Measurements from ENCODE around the gene SLC2A2.

SLC2A2 gene

DNA sequence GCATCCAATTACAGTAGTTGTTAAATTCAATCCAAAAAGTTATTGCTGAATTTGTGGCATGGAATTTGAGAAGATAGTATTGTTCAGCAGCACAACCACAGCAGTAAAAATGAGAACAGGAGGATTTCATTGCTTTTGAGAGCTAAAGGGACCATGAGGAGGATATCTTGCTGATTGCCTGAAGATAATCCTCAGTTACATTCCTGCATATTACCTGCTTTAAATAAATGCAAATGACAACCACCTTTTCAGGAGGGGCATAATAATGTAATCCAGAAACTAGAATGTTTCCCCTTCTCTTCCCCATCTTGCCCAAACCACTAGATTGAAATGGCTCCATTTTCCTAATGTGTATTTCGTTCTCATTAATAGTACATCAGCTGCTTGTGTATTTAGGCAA, 35.2 kb upstream of the SLC2A2 start:
- Histone ChIP-seq H3K27ac (ENCODE audit: low read length) (no peak overlapping the region), H3K9ac (ENCODE audit: low read length) (no peak overlapping the region), H2AFZ (ENCODE audit: low read length) (no peak overlapping the region), H3K79me2 (ENCODE audit: low read length) (no peaks in the 10 kb centered on the region), H3K4me1 (ENCODE audit: low read length) (no peaks in the 10 kb centered on the region), H3F3A (ENCODE audit: insufficient read depth, low read length) (no peaks in the 10 kb centered on the region), H3K27me3 (replicated peaks; ENCODE audit: insufficient read depth, low read length) (no peaks in the 10 kb centered on the region), H3K4me3 (ENCODE audit: low read length) (no peak overlapping the region), H3K9me3 (replicated peaks; ENCODE audit: insufficient read depth, low read length) (no peaks in the 10 kb centered on the region), H3K36me3 (replicated peaks; ENCODE audit: insufficient read depth, low read length) (no peaks in the 10 kb centered on the region), H3K4me2 (ENCODE audit: low read depth, low read length) (no peak overlapping the region), H4K20me1 (ENCODE audit: insufficient read depth, low read length) (no peaks in the 10 kb centered on the region), H3K9me2 (replicated peaks; ENCODE audit: insufficient read depth, low read length) (no peaks in the 10 kb centered on the region)
- DNase-seq = no peak
- TF ChIP-seq EZH2phosphoT487 (IDR thresholded peaks at IDR 0.05; ENCODE audit: low read length) = no peak
- no peak for TF ChIP-seq EZH2 (optimal IDR thresholded peaks at IDR 0.05; ENCODE audit: low read depth, low read length)
- TF ChIP-seq, protein P1, sequence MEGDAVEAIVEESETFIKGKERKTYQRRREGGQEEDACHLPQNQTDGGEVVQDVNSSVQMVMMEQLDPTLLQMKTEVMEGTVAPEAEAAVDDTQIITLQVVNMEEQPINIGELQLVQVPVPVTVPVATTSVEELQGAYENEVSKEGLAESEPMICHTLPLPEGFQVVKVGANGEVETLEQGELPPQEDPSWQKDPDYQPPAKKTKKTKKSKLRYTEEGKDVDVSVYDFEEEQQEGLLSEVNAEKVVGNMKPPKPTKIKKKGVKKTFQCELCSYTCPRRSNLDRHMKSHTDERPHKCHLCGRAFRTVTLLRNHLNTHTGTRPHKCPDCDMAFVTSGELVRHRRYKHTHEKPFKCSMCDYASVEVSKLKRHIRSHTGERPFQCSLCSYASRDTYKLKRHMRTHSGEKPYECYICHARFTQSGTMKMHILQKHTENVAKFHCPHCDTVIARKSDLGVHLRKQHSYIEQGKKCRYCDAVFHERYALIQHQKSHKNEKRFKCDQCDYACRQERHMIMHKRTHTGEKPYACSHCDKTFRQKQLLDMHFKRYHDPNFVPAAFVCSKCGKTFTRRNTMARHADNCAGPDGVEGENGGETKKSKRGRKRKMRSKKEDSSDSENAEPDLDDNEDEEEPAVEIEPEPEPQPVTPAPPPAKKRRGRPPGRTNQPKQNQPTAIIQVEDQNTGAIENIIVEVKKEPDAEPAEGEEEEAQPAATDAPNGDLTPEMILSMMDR (IDR thresholded peaks at IDR 0.05; ENCODE audit: low read length) = no peak

GRCh38 chr3:171059978-171060377, 33.5 kb upstream of the SLC2A2 start:
- H2AFZ ChIP-seq (ENCODE audit: low read length) = no peak overlapping the region
- no peak overlapping the region for H3K4me2 ChIP-seq (ENCODE audit: low read depth, low read length)
- DNase-seq = no peak
- H3K36me3 ChIP-seq (replicated peaks; ENCODE audit: insufficient read depth, low read length) = no peaks in the 10 kb centered on the region
- H3K4me1 ChIP-seq (ENCODE audit: low read length) = no peaks in the 10 kb centered on the region
- H3K27me3 ChIP-seq (replicated peaks; ENCODE audit: insufficient read depth, low read length) = no peaks in the 10 kb centered on the region
- no peak overlapping the region for H3K27ac ChIP-seq (ENCODE audit: low read length)
- H3K9me2 ChIP-seq (replicated peaks; ENCODE audit: insufficient read depth, low read length) = no peaks in the 10 kb centered on the region
- H4K20me1 ChIP-seq (ENCODE audit: insufficient read depth, low read length) = no peaks in the 10 kb centered on the region
- H3K79me2 ChIP-seq (ENCODE audit: low read length) = no peaks in the 10 kb centered on the region
- TF ChIP-seq EZH2 (optimal IDR thresholded peaks at IDR 0.05; ENCODE audit: low read depth, low read length) = no peak
- TF ChIP-seq, protein P1 (IDR thresholded peaks at IDR 0.05; ENCODE audit: low read length) = no peak
- no peak for TF ChIP-seq EZH2phosphoT487 (IDR thresholded peaks at IDR 0.05; ENCODE audit: low read length)
- H3K9me3 ChIP-seq (replicated peaks; ENCODE audit: insufficient read depth, low read length) = no peaks in the 10 kb centered on the region
- no peak overlapping the region for H3K9ac ChIP-seq (ENCODE audit: low read length)
- H3K4me3 ChIP-seq (ENCODE audit: low read length) = no peak overlapping the region
- H3F3A ChIP-seq (ENCODE audit: insufficient read depth, low read length) = no peaks in the 10 kb centered on the region

DNA sequence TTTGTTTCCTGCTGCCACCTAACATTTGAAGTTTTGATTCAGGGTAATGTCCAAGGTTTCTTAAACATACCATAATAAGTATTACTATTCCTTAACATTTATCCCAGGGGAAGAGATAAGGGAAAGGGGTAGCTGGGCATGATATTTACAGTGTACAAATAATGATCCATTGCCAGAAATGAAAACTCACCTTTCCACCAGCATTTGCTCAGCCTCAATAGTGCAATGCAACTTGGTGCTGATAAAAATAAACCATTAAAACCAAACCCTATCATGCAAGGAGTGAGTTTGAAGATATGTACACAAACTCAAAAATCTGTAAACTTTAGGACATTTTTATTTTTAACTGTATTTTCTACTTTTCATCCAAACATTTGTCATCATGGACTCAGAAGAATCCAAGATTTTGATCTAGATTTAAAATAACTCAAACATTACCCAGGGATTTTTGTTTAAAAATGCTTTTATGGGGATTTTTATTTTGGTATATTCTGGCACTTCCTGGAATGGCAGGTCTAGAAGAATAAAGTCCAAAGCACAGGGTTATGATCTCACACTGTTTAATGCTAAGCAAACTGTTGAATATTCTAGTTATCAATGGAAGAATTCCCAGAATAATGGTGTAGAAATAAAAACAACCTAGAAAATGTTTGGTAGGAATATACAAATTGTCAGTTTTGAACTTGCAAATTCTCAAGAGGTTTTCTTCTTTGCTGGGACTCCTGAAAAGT, 32.5 kb upstream of the SLC2A2 start:
- Histone ChIP-seq H3K79me2 (ENCODE audit: low read length) (no peaks in the 10 kb centered on the region), H3K9me3 (replicated peaks; ENCODE audit: insufficient read depth, low read length) (no peaks in the 10 kb centered on the region), H3K9ac (ENCODE audit: low read length) (no peak overlapping the region), H3K4me1 (ENCODE audit: low read length) (no peaks in the 10 kb centered on the region), H3K27ac (ENCODE audit: low read length) (no peak overlapping the region), H3K36me3 (replicated peaks; ENCODE audit: insufficient read depth, low read length) (no peaks in the 10 kb centered on the region), H3F3A (ENCODE audit: insufficient read depth, low read length) (no peaks in the 10 kb centered on the region), H4K20me1 (ENCODE audit: insufficient read depth, low read length) (no peaks in the 10 kb centered on the region), H3K4me2 (ENCODE audit: low read depth, low read length) (no peak overlapping the region), H3K4me3 (ENCODE audit: low read length) (no peak overlapping the region), H2AFZ (ENCODE audit: low read length) (no peak overlapping the region), H3K9me2 (replicated peaks; ENCODE audit: insufficient read depth, low read length) (no peaks in the 10 kb centered on the region), H3K27me3 (replicated peaks; ENCODE audit: insufficient read depth, low read length) (no peaks in the 10 kb centered on the region)
- DNase-seq = no peak
- TF ChIP-seq EZH2phosphoT487 (IDR thresholded peaks at IDR 0.05; ENCODE audit: low read length) (no peak), EZH2 (optimal IDR thresholded peaks at IDR 0.05; ENCODE audit: low read depth, low read length) (no peak)
- TF ChIP-seq, protein P1 (IDR thresholded peaks at IDR 0.05; ENCODE audit: low read length) = no peak
